Activated naive CD8-positive, alpha-beta T cell treated with anti-CD3 and anti-CD28 coated beads, Interleukin-2, amount 50 U/mL, for 16 hours (primary cell): ENCODE data around the gene FAM200B.

Experiments used
- DNase-seq: peaks from one replicate; pipeline ENCODE4 v3.0.0-alpha.2; 2020; ENCODE audit warnings: low read depth, low spot score

Gene FAM200B

GRCh38 chr4:15681372-15682241 lies at the start of gene FAM200B:
FAM200B (plus strand) TSS chr4:15681827; CDS start chr4:15686978, 5,151 bp downstream.
- peak; percentile 91 for DNase-seq

GRCh38 chr4:15636818-15637217 lies 44.8 kb upstream of the FAM200B start:
- no peak for DNase-seq

- no peak for DNase-seq
These were observed 43.2 kb upstream of the FAM200B start for GRCh38 chr4:15638418-15638817.

GRCh38 chr4:15648600-15648999 lies 33.0 kb upstream of the FAM200B start:
- DNase-seq: no peak

- no peak for DNase-seq
These were observed 31.6 kb upstream of the FAM200B start for GRCh38 chr4:15649914-15650545.

- DNase-seq: no peak
These were observed 30.0 kb upstream of the FAM200B start for GRCh38 chr4:15651676-15652075.

GRCh38 chr4:15652191-15652590 lies 29.4 kb upstream of the FAM200B start:
- DNase-seq: no peak

GRCh38 chr4:15652841-15653240 lies 28.8 kb upstream of the FAM200B start:
- DNase-seq: no peak

- no peak for DNase-seq
These were observed 28.2 kb upstream of the FAM200B start for GRCh38 chr4:15653420-15653819.

GRCh38 chr4:15653864-15654592 lies 27.6 kb upstream of the FAM200B start:
- no peak for DNase-seq

- DNase-seq: no peak
These were observed 26.9 kb upstream of the FAM200B start for GRCh38 chr4:15654593-15655222.

- DNase-seq: peak; percentile 53
These were observed 26.2 kb upstream of the FAM200B start, which contains the start of gene FBXL5 for GRCh38 chr4:15655223-15656037. FBXL5 (minus strand) TSS chr4:15655357; CDS start chr4:15655287, 70 bp downstream.

- no peak for DNase-seq
These were observed 25.6 kb upstream of the FAM200B start for GRCh38 chr4:15656038-15656470.

- no peak for DNase-seq
These were observed 24.3 kb upstream of the FAM200B start for GRCh38 chr4:15657366-15657765.

- DNase-seq: no peak
These were observed 23.4 kb upstream of the FAM200B start for GRCh38 chr4:15658136-15658770.

- DNase-seq: no peak
These were observed 22.8 kb upstream of the FAM200B start for GRCh38 chr4:15658781-15659180.

- no peak for DNase-seq
These were observed 21.7 kb upstream of the FAM200B start for GRCh38 chr4:15659768-15660570.

GRCh38 chr4:15665753-15666365 lies 15.8 kb upstream of the FAM200B start:
- no peak for DNase-seq

- no peak for DNase-seq
These were observed 14.6 kb upstream of the FAM200B start for GRCh38 chr4:15667006-15667405.
